Skeletal muscle cell (primary cell): ENCODE data around the gene ADAMTS4.

Experiments used
- DNase-seq: peaks from one replicate; pipeline ENCODE4 v3.0.0-alpha.2; 2010; ENCODE audit warnings: low read depth
- H3K4me3 ChIP-seq: 2 replicates; pipeline ENCODE4 v1.5.1; 2011; ENCODE audit warnings: low read depth, mild to moderate bottlenecking, control low read depth, low read length, moderate library complexity

Gene ADAMTS4

GRCh38 chr1:161176468-161177111 lies 22.3 kb downstream of the ADAMTS4 start:
- peak overlapping the region; percentile 89 for H3K4me3 ChIP-seq
- DNase-seq: no peak

- H3K4me3 ChIP-seq: peak overlapping the region; percentile 89
- no peak for DNase-seq
Observed at GRCh38 chr1:161175771-161176453, 22.9 kb downstream of the ADAMTS4 start.

- no peak overlapping the region for H3K4me3 ChIP-seq
- DNase-seq: no peak
Observed at GRCh38 chr1:161174911-161175310, 23.9 kb downstream of the ADAMTS4 start.

GRCh38 chr1:161173711-161174110 lies 25.1 kb downstream of the ADAMTS4 start:
- no peak for DNase-seq
- H3K4me3 ChIP-seq: no peak overlapping the region

GRCh38 chr1:161172776-161173376 lies 26.0 kb downstream of the ADAMTS4 start:
- H3K4me3 ChIP-seq: no peak overlapping the region
- DNase-seq: peak; percentile 100

- H3K4me3 ChIP-seq: no peak overlapping the region
- no peak for DNase-seq
Observed at GRCh38 chr1:161172349-161172748, 26.5 kb downstream of the ADAMTS4 start.

- H3K4me3 ChIP-seq: no peak overlapping the region
Observed at GRCh38 chr1:161171696-161172095, 27.2 kb downstream of the ADAMTS4 start.

GRCh38 chr1:161171191-161171590 lies 27.7 kb downstream of the ADAMTS4 start:
- no peak for DNase-seq
- no peak overlapping the region for H3K4me3 ChIP-seq

More at GRCh38 chr1:161171696-161172095, 27.2 kb downstream of the ADAMTS4 start:
- no peak for DNase-seq

- no peak for DNase-seq
- no peak overlapping the region for H3K4me3 ChIP-seq
Observed at GRCh38 chr1:161168906-161169305, 29.9 kb downstream of the ADAMTS4 start.

GRCh38 chr1:161166669-161167548 lies 31.9 kb downstream of the ADAMTS4 start:
- H3K4me3 ChIP-seq: peak overlapping the region; percentile 72
- no peak for DNase-seq

- H3K4me3 ChIP-seq: peak within 1 kb of the TSS; percentile 72
- peak; percentile 95 for DNase-seq
Observed at GRCh38 chr1:161165742-161166668, 32.8 kb downstream of the ADAMTS4 start, which contains the start of gene PPOX. PPOX (plus strand) TSS chr1:161166426; CDS start chr1:161166848, 422 bp downstream.

GRCh38 chr1:161164901-161165610 lies 33.8 kb downstream of the ADAMTS4 start:
- peak overlapping the region; percentile 72 for H3K4me3 ChIP-seq
- no peak for DNase-seq

- no peak overlapping the region for H3K4me3 ChIP-seq
- no peak for DNase-seq
Observed at GRCh38 chr1:161163793-161164192, 35.1 kb downstream of the ADAMTS4 start.

- no peak for DNase-seq
- H3K4me3 ChIP-seq: no peak overlapping the region
Observed at GRCh38 chr1:161162806-161163205, 36.0 kb downstream of the ADAMTS4 start.

GRCh38 chr1:161162052-161162451 lies 36.8 kb downstream of the ADAMTS4 start:
- H3K4me3 ChIP-seq: no peak overlapping the region
- no peak for DNase-seq

- H3K4me3 ChIP-seq: no peak overlapping the region
Observed at GRCh38 chr1:161161652-161162051, 37.2 kb downstream of the ADAMTS4 start.

GRCh38 chr1:161160671-161161145 lies 38.1 kb downstream of the ADAMTS4 start:
- no peak for DNase-seq
- no peak overlapping the region for H3K4me3 ChIP-seq

More at GRCh38 chr1:161161652-161162051, 37.2 kb downstream of the ADAMTS4 start:
- no peak for DNase-seq

- no peak for DNase-seq
- peak overlapping the region; percentile 75 for H3K4me3 ChIP-seq
Observed at GRCh38 chr1:161159913-161160243, 39.0 kb downstream of the ADAMTS4 start.
